ENCODE measurements around the gene ACD.

GRCh38 chr16:67654403-67654911 is 5.6 kb downstream of the ACD start:
- TF ChIP-seq CTCF (IDR thresholded peaks at IDR 0.05) (no peak), EZH2 (IDR thresholded peaks at IDR 0.05; ENCODE audit: borderline replicate concordance, insufficient read depth, low read depth, low read length, poor library complexity, severe bottlenecking) (no peak)
